Testis (tissue), 3 donors: ENCODE data around the gene GALC. TPM values are rescaled to one million over a fixed set of nuclear protein-coding genes. Genes with fewer than 3 reads are reported as not detected.

Source experiments
- DNase-seq: peaks from one replicate; pipeline ENCODE4 v3.0.0-alpha.2; 2019
- H3K27ac ChIP-seq, 2 donors: fragments of 200-600 bp; sonication (generic); one replicate each; pipeline ENCODE4 v1.5.1; 2019
- H3K27me3 ChIP-seq: fragments of 200-600 bp; sonication (generic); one replicate; pipeline ENCODE4 v1.5.1; 2019
- H3K36me3 ChIP-seq: fragments of 200-600 bp; sonication (generic); one replicate; pipeline ENCODE4 v1.5.1; 2017; ENCODE audit warnings: low read depth; ENCODE audit errors: missing control alignments
- H3K4me1 ChIP-seq: fragments of 200-600 bp; sonication (generic); one replicate; pipeline ENCODE4 v1.5.1; 2019
- H3K4me3 ChIP-seq, 2 donors: fragments of 200-600 bp; sonication (generic); one replicate each; pipeline ENCODE4 v1.5.1; 2017 to 2019
- H3K9me3 ChIP-seq: fragments of 200-600 bp; sonication (generic); one replicate; pipeline ENCODE4 v1.5.1; 2017
- POLR2A ChIP-seq: fragments of 450-650 bp; IDR thresholded peaks from one replicate; pipeline ENCODE4 v1.6.1; 2017; ENCODE audit warnings: antibody characterized with exemption, mild to moderate bottlenecking, moderate library complexity
- WGBS, 2 donors: methylation state at CpG; one replicate each; pipeline ENCODE4 v1.1.5; 2018; 5-methylcytosine and 5-hydroxymethylcytosine counted together
- intact Hi-C: fragments of 100-400 bp; cut with DNase I; formaldehyde crosslinking; loops from one replicate; pipeline ENCODE4 v1.15.1; 2023; ENCODE audit warnings: low total_unique reads
- polyA plus RNA-seq: library from polyadenylated mRNA; stranded (reverse); fragments of 350-450 nt; fragmentation: Illumina TruSeq; extraction: RNeasy Lipid Tissue Mini Kit (QIAGEN cat#74804); gene quantifications from one replicate; pipeline ENCODE4 v1.2.3, GENCODE V29; 2014; ENCODE audit warnings: low read depth, low replicate concordance; ENCODE audit not compliant: insufficient read depth
- total RNA-seq, 2 donors: library from RNA; depleted of rRNA; stranded (reverse); fragments of >200 nt; gene quantifications; one replicate each; pipeline ENCODE4 v1.2.3, GENCODE V29; 2016
- TF ChIP-seq, protein P1 (sequence below), 3 experiments: fragments of 450-650 bp in 2 of 3; fragments of 200-600 bp in 1 of 3; sonication (generic) in 1 of 3; IDR thresholded peaks; one replicate each; pipeline ENCODE4 v1.5.1; 2016 to 2019; ENCODE audit warnings: antibody characterized with exemption in 3 of 3, mild to moderate bottlenecking in 2 of 3, moderate library complexity in 1 of 3

Gene GALC
- total and polyA plus RNA-seq, 3 donors from 2014 or later = 50.7 to 100 (median 79.6) TPM

- no peaks in the 10 kb centered on the region for H3K27me3 ChIP-seq
- no peak overlapping the region for H3K27ac ChIP-seq
- DNase-seq = no peak
- intact Hi-C loops = no loop called here
- H3K9me3 ChIP-seq = no peaks in the 10 kb centered on the region
- TF ChIP-seq POLR2A = no peak
- TF ChIP-seq, protein P1, sequence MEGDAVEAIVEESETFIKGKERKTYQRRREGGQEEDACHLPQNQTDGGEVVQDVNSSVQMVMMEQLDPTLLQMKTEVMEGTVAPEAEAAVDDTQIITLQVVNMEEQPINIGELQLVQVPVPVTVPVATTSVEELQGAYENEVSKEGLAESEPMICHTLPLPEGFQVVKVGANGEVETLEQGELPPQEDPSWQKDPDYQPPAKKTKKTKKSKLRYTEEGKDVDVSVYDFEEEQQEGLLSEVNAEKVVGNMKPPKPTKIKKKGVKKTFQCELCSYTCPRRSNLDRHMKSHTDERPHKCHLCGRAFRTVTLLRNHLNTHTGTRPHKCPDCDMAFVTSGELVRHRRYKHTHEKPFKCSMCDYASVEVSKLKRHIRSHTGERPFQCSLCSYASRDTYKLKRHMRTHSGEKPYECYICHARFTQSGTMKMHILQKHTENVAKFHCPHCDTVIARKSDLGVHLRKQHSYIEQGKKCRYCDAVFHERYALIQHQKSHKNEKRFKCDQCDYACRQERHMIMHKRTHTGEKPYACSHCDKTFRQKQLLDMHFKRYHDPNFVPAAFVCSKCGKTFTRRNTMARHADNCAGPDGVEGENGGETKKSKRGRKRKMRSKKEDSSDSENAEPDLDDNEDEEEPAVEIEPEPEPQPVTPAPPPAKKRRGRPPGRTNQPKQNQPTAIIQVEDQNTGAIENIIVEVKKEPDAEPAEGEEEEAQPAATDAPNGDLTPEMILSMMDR (IDR thresholded peaks at IDR 0.05) = peak; percentile 58 to 75 (median 66)
- 30 to 36% methylated on average over 4 of the region's 4 CpGs for WGBS, 2 donors
- no peaks in the 10 kb centered on the region for H3K36me3 ChIP-seq
- no peak overlapping the region for H3K4me3 ChIP-seq
- no peaks in the 10 kb centered on the region for H3K4me1 ChIP-seq
These were observed 47.9 kb downstream of the GALC start for GRCh38 chr14:87944987-87945604.

- Histone ChIP-seq H3K9me3 (no peaks in the 10 kb centered on the region), H3K4me3 (no peak overlapping the region), H3K27ac (no peak overlapping the region), H3K27me3 (no peaks in the 10 kb centered on the region), H3K4me1 (no peaks in the 10 kb centered on the region), H3K36me3 (no peaks in the 10 kb centered on the region)
- DNase-seq = no peak
- WGBS, 2 donors = 88 to 92% methylated on average over 2 of the region's 2 CpGs
- TF ChIP-seq POLR2A = no peak
- TF ChIP-seq, protein P1 (IDR thresholded peaks at IDR 0.05) = no peak
- intact Hi-C loops = no loop called here
These were observed 52.1 kb downstream of the GALC start for GRCh38 chr14:87940894-87941293.

DNA sequence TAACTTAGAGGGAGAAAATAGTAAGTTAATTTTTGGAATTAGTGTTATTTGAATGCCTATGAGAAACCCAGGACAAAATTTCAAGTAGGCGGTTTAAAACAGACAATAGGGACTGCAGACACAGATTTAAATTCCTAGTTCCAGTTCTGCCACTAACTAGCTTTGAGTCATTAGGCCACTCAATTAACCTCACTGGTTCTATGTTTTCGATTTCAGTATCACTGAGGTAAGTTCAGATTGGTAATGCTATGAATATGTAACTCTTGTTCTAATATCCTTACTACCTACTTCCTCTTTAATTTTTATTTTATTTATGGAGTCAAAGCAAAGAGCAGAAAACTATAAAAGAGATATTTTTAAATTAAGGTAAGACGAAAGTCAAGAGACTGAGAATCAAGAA is 52.6 kb downstream of the GALC start:
- intact Hi-C loops = no loop called here

DNA sequence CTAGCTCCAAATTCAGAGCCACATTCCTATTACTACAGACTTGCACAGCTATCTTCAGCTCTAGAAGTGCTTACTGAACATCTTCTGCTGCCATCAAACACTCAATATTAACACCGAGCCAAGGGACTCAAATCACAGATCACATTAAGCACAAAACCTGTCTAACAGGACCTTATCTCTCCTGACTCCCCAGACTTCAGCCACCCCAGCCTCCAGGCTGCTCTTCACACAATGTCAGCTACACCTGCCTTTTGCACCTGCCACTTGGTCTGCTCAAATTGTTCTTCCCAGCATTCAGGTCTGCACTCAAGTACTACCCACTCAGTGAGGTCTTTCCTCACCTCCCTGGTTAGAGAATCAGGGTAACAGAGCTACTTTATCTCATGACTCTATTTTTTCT is 57.1 kb downstream of the GALC start:
- no peak for DNase-seq
- Histone ChIP-seq H3K4me1 (no peaks in the 10 kb centered on the region), H3K27ac (no peak overlapping the region), H3K4me3 (no peak overlapping the region), H3K27me3 (no peaks in the 10 kb centered on the region), H3K36me3 (no peaks in the 10 kb centered on the region), H3K9me3 (no peaks in the 10 kb centered on the region)
- intact Hi-C loops = no loop called here
- no peak for TF ChIP-seq POLR2A
- TF ChIP-seq, protein P1 (IDR thresholded peaks at IDR 0.05) = no peak
- WGBS, 2 donors = 84 to 87% methylated on average over 1 of the region's 1 CpG

More for the DNA sequence above, 52.6 kb downstream of the GALC start:
- no peaks in the 10 kb centered on the region for H3K9me3 ChIP-seq
- 94 to 96% methylated on average over 3 of the region's 3 CpGs for WGBS, 2 donors
- no peaks in the 10 kb centered on the region for H3K4me1 ChIP-seq
- H3K27ac ChIP-seq = no peak overlapping the region
- no peak for DNase-seq
- H3K4me3 ChIP-seq = no peak overlapping the region
- H3K36me3 ChIP-seq = no peaks in the 10 kb centered on the region
- no peaks in the 10 kb centered on the region for H3K27me3 ChIP-seq
- TF ChIP-seq POLR2A = no peak
- TF ChIP-seq, protein P1 (IDR thresholded peaks at IDR 0.05) = no peak
